Measurements from ENCODE around the gene KRTAP9-6. TPM values are rescaled to one million over a fixed set of nuclear protein-coding genes. Genes with fewer than 3 reads are reported as not detected.
A peak's percentile ranks its signal among the peaks of the same experiment; 100 is the strongest.

The KRTAP9-6 gene
- total RNA-seq, 1 donor from 2014 or later = not detected

- Histone ChIP-seq H3K36me3 (no peaks in the 10 kb centered on the region), H3K9me3 (no peaks in the 10 kb centered on the region), H3K4me3 (no peak overlapping the region), H3K27ac (no peak overlapping the region), H3K27me3 (ENCODE audit: low read depth) (no peaks in the 10 kb centered on the region), H3K4me1 (no peaks in the 10 kb centered on the region)
- no peak for TF ChIP-seq CTCF (IDR thresholded peaks at IDR 0.05)
- ATAC-seq (no peak), DNase-seq (no peak)
- intact Hi-C loops (cut with DNase I) = no loop called here
These were observed 36.1 kb downstream of the KRTAP9-6 start for GRCh38 chr17:41301204-41301790.

- no peaks in the 10 kb centered on the region for H3K4me1 ChIP-seq
- no peak for ATAC-seq
- H3K4me3 ChIP-seq = no peak within 1 kb of the TSS
- intact Hi-C loops (cut with DNase I) = no loop called here
- H3K27me3 ChIP-seq (ENCODE audit: low read depth) = no peaks in the 10 kb centered on the region
- H3K36me3 ChIP-seq = no peaks in the 10 kb centered on the region
- H3K9me3 ChIP-seq = no peaks in the 10 kb centered on the region
- no peak for TF ChIP-seq CTCF (IDR thresholded peaks at IDR 0.05)
- H3K27ac ChIP-seq = no peak within 1 kb of the TSS
- DNase-seq = no peak
These were observed 37.0 kb downstream of the KRTAP9-6 start, which contains the start of gene KRTAP29-1 for GRCh38 chr17:41301916-41302901. TSS of gene KRTAP29-1 (minus strand) at chr17:41302851. CDS start at chr17:41302851, 0 bp downstream.

GRCh38 chr17:41302981-41303380, 37.8 kb downstream of the KRTAP9-6 start:
- no peak overlapping the region for H3K4me3 ChIP-seq
- H3K27ac ChIP-seq = no peak overlapping the region
- peaks cover 3% of the 10 kb centered on the region for H3K27me3 ChIP-seq (ENCODE audit: low read depth)
- no peak for TF ChIP-seq CTCF (IDR thresholded peaks at IDR 0.05)
- intact Hi-C loops (cut with DNase I) = no loop called here
- no peaks in the 10 kb centered on the region for H3K9me3 ChIP-seq
- H3K4me1 ChIP-seq = peaks cover 2% of the 10 kb centered on the region
- ATAC-seq (no peak), DNase-seq (no peak)
- no peaks in the 10 kb centered on the region for H3K36me3 ChIP-seq

GRCh38 chr17:41304091-41304490, 38.9 kb downstream of the KRTAP9-6 start:
- DNase-seq = no peak
- Histone ChIP-seq H3K27ac (no peak overlapping the region), H3K36me3 (no peaks in the 10 kb centered on the region), H3K27me3 (ENCODE audit: low read depth) (peaks cover 8% of the 10 kb centered on the region), H3K4me3 (no peak overlapping the region), H3K4me1 (peaks cover 11% of the 10 kb centered on the region), H3K9me3 (no peaks in the 10 kb centered on the region)
- intact Hi-C loops (cut with DNase I) = no loop called here
- no peak for ATAC-seq
- TF ChIP-seq CTCF (IDR thresholded peaks at IDR 0.05) = no peak

- H3K9me3 ChIP-seq = no peaks in the 10 kb centered on the region
- intact Hi-C loops (cut with DNase I) = no loop called here
- no peaks in the 10 kb centered on the region for H3K36me3 ChIP-seq
- no peak overlapping the region for H3K4me3 ChIP-seq
- peaks cover 11% of the 10 kb centered on the region for H3K4me1 ChIP-seq
- H3K27me3 ChIP-seq (ENCODE audit: low read depth) = peaks cover 8% of the 10 kb centered on the region
- ATAC-seq (peak; percentile 47 to 59), DNase-seq (peak; percentile 70)
- no peak overlapping the region for H3K27ac ChIP-seq
- TF ChIP-seq CTCF (IDR thresholded peaks at IDR 0.05) = no peak
These were observed 42.5 kb downstream of the KRTAP9-6 start for GRCh38 chr17:41307647-41308046.
